Ecto neural progenitor cell (in vitro differentiated cells): ENCODE data around the gene ETF1.

Experiments
- DNase-seq: peaks from one replicate; pipeline ENCODE4 v3.0.0-alpha.2; 2018; ENCODE audit warnings: low spot score

The ETF1 gene

GRCh38 chr5:138563340-138564118 is 20.5 kb upstream of the ETF1 start:
- no peak for DNase-seq

- DNase-seq = no peak
Observed at GRCh38 chr5:138560971-138561370, 17.9 kb upstream of the ETF1 start.

GRCh38 chr5:138559937-138560336 is 16.9 kb upstream of the ETF1 start:
- no peak for DNase-seq

- DNase-seq = no peak
Observed at GRCh38 chr5:138557677-138558076, 14.6 kb upstream of the ETF1 start.

GRCh38 chr5:138554143-138554542 is 11.1 kb upstream of the ETF1 start:
- DNase-seq = no peak

GRCh38 chr5:138553437-138554095 is 10.5 kb upstream of the ETF1 start:
- DNase-seq = no peak

- DNase-seq = no peak
Observed at GRCh38 chr5:138552657-138553056, 9.6 kb upstream of the ETF1 start.

GRCh38 chr5:138549414-138549813 is 6.4 kb upstream of the ETF1 start:
- DNase-seq = no peak

GRCh38 chr5:138545919-138546562 is 3.0 kb upstream of the ETF1 start:
- no peak for DNase-seq

GRCh38 chr5:138544181-138545134 is 1.4 kb upstream of the ETF1 start:
- DNase-seq = no peak

GRCh38 chr5:138543730-138544104 is 681 bp upstream of the ETF1 start:
- DNase-seq = no peak

- no peak for DNase-seq
Observed at GRCh38 chr5:138542180-138542955, 668 bp downstream of the ETF1 start.

- no peak for DNase-seq
Observed at GRCh38 chr5:138541511-138542179, 1.4 kb downstream of the ETF1 start.

- DNase-seq = no peak
Observed at GRCh38 chr5:138539791-138540190, 3.2 kb downstream of the ETF1 start.

GRCh38 chr5:138538943-138539627 is 4.0 kb downstream of the ETF1 start:
- no peak for DNase-seq

- DNase-seq = no peak
Observed at GRCh38 chr5:138536665-138537315, 6.2 kb downstream of the ETF1 start.

GRCh38 chr5:138536215-138536614 is 6.8 kb downstream of the ETF1 start:
- DNase-seq = no peak

GRCh38 chr5:138533973-138534941 is 8.8 kb downstream of the ETF1 start:
- DNase-seq = no peak
